Transverse colon (tissue), 4 donors: ENCODE data around the gene STRA6.

Source experiments
- CTCF ChIP-seq, 5 experiments: fragments of 200-600 bp in 3 of 5; fragments of 450-650 bp in 2 of 5; sonication (generic) in 3 of 5; IDR thresholded peaks; 1 replicate in 2 of 5; 2 replicates in 3 of 5; pipeline ENCODE4 v1.5.1; 2016 to 2017; ENCODE audit warnings: antibody characterized with exemption in 5 of 5, inconsistent platforms in 3 of 5, mild to moderate bottlenecking in 2 of 5, moderate library complexity in 1 of 5
- EP300 ChIP-seq: sonication (generic); formaldehyde crosslinking; IDR thresholded peaks from one replicate; pipeline ENCODE4 v1.6.1; 2017; ENCODE audit warnings: antibody characterized with exemption, low read depth
- POLR2A ChIP-seq: fragments of 450-650 bp; IDR thresholded peaks from one replicate; pipeline ENCODE4 v1.6.1; 2016; ENCODE audit warnings: antibody characterized with exemption, mild to moderate bottlenecking, moderate library complexity
- POLR2AphosphoS5 ChIP-seq, 3 donors: sonication (generic); formaldehyde crosslinking; IDR thresholded peaks; one replicate each; pipeline ENCODE4 v1.6.1; 2016; ENCODE audit warnings: antibody characterized with exemption in 3 of 3

DNA sequence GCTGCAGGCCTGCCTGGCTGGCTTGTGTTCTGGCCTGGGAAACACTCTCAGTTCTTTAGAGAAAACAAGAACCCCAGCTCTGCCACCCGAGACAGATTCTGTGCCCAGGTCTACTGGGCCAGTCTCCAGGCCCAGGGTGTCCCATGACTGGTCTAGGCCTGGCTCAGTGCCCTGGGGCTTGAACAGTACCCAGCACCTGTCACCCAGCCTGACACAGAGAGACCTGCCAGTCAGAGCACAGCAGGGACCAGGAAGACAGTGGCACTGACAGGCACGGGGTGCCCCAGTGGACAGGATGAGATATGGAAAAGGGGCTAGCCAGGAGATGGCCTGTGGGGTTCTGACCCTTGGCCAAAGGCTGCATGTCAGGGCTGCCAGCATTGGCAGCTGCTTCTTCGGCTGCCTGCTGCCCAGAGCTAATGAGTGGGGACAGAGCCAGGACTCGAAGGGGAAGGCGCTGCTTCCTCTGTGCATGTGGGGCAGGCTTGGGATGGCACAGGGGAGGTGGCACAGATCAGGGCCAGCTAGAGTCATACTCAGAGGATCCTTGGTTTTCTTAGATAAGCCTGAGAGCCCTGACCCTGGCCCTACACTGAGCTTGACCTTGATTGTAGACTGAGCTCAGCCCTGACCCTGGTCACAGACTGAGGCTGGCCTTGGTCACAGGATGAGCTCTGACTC is 48.7 kb upstream of the STRA6 start:
- no peak for TF ChIP-seq EP300
- no peak for TF ChIP-seq CTCF (IDR thresholded peaks at IDR 0.05)
- TF ChIP-seq POLR2AphosphoS5 (IDR thresholded peaks at IDR 0.05) = no peak
- no peak for TF ChIP-seq POLR2A
